ENCODE data around the gene POMZP3.
"Not testable (repeated sequence)": the region's sequence is repeated elsewhere in the genome, so short reads cannot be mapped to it uniquely, and the experiment has no call there.

The POMZP3 gene

DNA sequence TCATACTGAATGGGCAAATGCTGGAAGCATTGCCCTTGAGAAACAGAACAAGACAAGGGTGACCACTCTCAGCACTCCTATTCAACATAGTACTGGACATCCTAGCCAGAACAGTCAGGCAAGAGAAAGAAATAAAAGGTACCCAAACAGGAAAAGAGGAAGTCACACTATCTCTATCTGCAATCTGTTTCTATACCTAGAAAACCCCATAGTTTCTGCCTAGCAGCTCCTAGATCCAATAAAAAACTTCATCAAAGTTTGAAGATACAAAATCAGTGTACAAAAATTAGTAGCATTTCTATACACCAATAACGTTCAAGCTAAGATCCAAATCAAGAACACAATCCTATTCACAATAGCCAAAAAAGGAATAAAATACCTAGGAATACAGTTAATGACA is 29.8 kb downstream of the POMZP3 start:
- not testable (repeated sequence) for H3K4me3 ChIP-seq (ENCODE audit: low read length); DNase-seq (ENCODE audit: low read depth)

- not testable (repeated sequence) for H3K4me3 ChIP-seq (ENCODE audit: low read length); DNase-seq (ENCODE audit: low read depth)
Measured at GRCh38 chr7:76592694-76593093, 34.4 kb downstream of the POMZP3 start.

GRCh38 chr7:76591602-76592304 is 35.3 kb downstream of the POMZP3 start:
- not testable (repeated sequence) for H3K4me3 ChIP-seq (ENCODE audit: low read length); DNase-seq (ENCODE audit: low read depth)

DNA sequence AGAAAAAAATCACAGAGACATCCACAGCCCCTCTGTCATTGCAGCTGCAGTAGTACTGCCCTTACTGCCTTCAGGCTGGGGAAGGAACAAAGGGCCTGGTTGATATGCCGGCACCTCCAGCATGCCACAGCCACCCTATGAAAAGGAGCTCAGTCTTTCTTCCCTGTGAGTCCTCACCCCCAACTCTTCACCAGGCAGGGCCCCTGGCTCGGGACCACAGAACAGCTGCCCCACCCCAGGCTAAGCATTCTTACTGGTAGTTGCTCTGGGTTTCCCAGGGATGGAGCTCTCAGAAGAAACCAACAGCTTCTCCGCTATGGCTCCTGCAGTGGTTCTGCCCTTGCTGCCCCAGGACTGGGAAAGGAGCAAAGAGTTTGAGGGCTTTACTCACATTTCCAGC is 36.0 kb downstream of the POMZP3 start:
- DNase-seq (ENCODE audit: low read depth); H3K4me3 ChIP-seq (ENCODE audit: low read length): not testable (repeated sequence)

GRCh38 chr7:76588586-76588985 is 38.5 kb downstream of the POMZP3 start:
- not testable (repeated sequence) for H3K4me3 ChIP-seq (ENCODE audit: low read length)

GRCh38 chr7:76586585-76587315 is 40.3 kb downstream of the POMZP3 start:
- DNase-seq (ENCODE audit: low read depth); H3K4me3 ChIP-seq (ENCODE audit: low read length): not testable (repeated sequence)

More at GRCh38 chr7:76588586-76588985, 38.5 kb downstream of the POMZP3 start:
- not testable (repeated sequence) for DNase-seq (ENCODE audit: low read depth)

- not testable (repeated sequence) for H3K4me3 ChIP-seq (ENCODE audit: low read length); DNase-seq (ENCODE audit: low read depth)
Measured at GRCh38 chr7:76583636-76584281, 43.3 kb downstream of the POMZP3 start.

GRCh38 chr7:76582848-76583631 is 44.0 kb downstream of the POMZP3 start:
- H3K4me3 ChIP-seq (ENCODE audit: low read length), result not testable (repeated sequence)
- peak; percentile 87 for DNase-seq (ENCODE audit: low read depth)

GRCh38 chr7:76575919-76576655 is 51.0 kb downstream of the POMZP3 start:
- peak; percentile 45 for DNase-seq (ENCODE audit: low read depth)
- not testable (repeated sequence) for H3K4me3 ChIP-seq (ENCODE audit: low read length)

DNA sequence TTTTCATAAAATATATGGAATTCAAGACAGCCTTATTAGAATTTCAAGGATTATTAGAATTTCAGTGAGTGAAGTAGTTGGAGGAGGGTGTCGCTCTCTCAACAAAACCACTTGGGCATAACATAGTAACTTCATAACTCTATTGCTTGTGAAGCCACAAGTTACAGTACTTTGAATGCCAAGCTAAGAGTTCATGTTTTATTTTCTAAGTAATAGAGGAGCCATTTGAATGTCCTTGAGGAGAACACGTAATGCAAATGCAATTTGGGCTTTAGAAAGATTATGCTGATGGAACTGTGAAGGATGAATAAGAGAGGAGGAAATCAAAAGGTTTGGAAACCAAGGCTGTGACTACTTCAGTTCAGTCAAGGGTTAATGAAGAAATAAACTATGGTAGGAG is 51.6 kb downstream of the POMZP3 start:
- H3K4me3 ChIP-seq (ENCODE audit: low read length); DNase-seq (ENCODE audit: low read depth): not testable (repeated sequence)

GRCh38 chr7:76572296-76572695 is 54.8 kb downstream of the POMZP3 start:
- not testable (repeated sequence) for DNase-seq (ENCODE audit: low read depth); H3K4me3 ChIP-seq (ENCODE audit: low read length)

GRCh38 chr7:76570324-76570775 is 56.7 kb downstream of the POMZP3 start:
- H3K4me3 ChIP-seq (ENCODE audit: low read length), result not testable (repeated sequence)
- DNase-seq (ENCODE audit: low read depth), result peak; percentile 56

DNA sequence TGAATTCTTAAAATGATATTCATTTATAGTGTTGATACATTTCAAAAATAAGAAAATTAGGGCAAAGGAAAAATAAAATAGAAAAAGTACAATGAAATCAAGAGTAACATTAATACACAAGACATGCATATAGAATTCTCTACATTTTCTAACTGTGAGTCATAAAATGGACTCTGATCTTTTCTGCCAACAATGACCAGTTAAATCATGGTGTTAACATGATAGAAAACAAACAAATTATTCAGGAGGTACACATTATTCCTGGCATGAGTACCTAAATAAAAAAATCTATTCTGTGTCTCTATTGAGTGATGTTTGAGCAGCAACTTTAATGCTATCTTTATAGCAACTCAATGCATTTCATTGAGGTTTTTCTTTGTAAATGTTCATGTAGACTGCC is 58.3 kb downstream of the POMZP3 start:
- H3K4me3 ChIP-seq (ENCODE audit: low read length), result not testable (repeated sequence)
- DNase-seq (ENCODE audit: low read depth), result peak; percentile 40

GRCh38 chr7:76567753-76568152 is 59.3 kb downstream of the POMZP3 start:
- H3K4me3 ChIP-seq (ENCODE audit: low read length); DNase-seq (ENCODE audit: low read depth): not testable (repeated sequence)

- H3K4me3 ChIP-seq (ENCODE audit: low read length); DNase-seq (ENCODE audit: low read depth): not testable (repeated sequence)
Measured at GRCh38 chr7:76567311-76567710, 59.8 kb downstream of the POMZP3 start.

DNA sequence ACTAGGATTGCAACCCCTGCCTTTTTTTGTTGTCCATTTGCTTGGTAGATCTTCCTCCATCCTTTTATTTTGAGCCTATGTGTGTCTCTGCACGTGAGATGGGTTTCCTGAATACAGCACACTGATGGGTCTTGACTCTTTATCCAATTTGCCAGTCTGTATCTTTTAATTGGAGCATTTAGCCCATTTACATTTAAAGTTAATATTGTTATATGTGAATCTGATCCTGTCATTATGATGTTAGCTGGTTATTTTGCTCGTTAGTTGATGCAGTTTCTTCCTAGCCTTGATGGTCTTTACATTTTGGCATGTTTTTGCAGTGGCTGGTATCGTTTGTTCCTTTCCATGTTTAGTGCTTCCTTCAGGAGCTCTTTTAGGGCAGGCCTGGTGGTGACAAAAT is 62.1 kb downstream of the POMZP3 start:
- DNase-seq (ENCODE audit: low read depth); H3K4me3 ChIP-seq (ENCODE audit: low read length): not testable (repeated sequence)

DNA sequence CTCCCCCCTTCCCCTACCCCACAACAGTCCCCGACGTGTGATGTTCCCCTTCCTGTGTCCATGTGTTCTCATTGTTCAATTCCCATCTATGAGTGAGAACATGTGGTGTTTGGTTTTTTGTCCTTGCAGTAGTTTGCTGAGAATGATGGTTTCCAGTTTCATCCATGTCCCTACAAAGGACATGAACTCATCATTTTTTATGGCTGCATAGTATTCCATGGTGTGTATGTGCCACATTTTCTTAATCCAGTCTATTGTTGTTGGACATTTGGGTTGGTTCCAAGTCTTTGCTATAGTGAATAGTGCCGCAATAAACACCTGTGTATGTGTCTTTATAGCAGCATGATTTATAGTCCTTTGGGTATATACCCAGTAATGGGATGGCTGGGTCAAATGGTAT is 65.7 kb downstream of the POMZP3 start:
- H3K4me3 ChIP-seq (ENCODE audit: low read length); DNase-seq (ENCODE audit: low read depth): not testable (repeated sequence)

GRCh38 chr7:76560157-76560556 is 66.9 kb downstream of the POMZP3 start:
- not testable (repeated sequence) for DNase-seq (ENCODE audit: low read depth); H3K4me3 ChIP-seq (ENCODE audit: low read length)
